Breast epithelium (tissue), 4 donors: ENCODE measurements around the gene WFDC13. TPM values are rescaled to one million over a fixed set of nuclear protein-coding genes. Genes with fewer than 3 reads are reported as not detected.

ENCODE experiments used
- DNase-seq, 2 donors: peaks; one replicate each; pipeline ENCODE4 v3.0.0-alpha.2; 2019; ENCODE audit warnings: low spot score in 2 of 2
- H3K27ac ChIP-seq, 2 donors: fragments of 200-600 bp; sonication (generic) in 1 of 2; one replicate each; pipeline ENCODE4 v1.5.1; 2016 to 2019; ENCODE audit warnings: mild to moderate bottlenecking in 1 of 2
- H3K27me3 ChIP-seq, 2 donors: fragments of 200-600 bp; sonication (generic) in 1 of 2; one replicate each; pipeline versions ENCODE4 v1.5.1 to v1.6.0; 2017 to 2019; ENCODE audit warnings: control low read depth in 1 of 2, mild to moderate bottlenecking in 1 of 2
- H3K36me3 ChIP-seq: fragments of 200-600 bp; one replicate; pipeline ENCODE4 v1.5.1; 2019
- H3K4me1 ChIP-seq, 2 donors: fragments of 200-600 bp; sonication (generic); one replicate each; pipeline ENCODE4 v1.5.1; 2016 to 2019; ENCODE audit warnings: control low read depth in 1 of 2
- H3K4me3 ChIP-seq, 3 donors: fragments of 200-600 bp; sonication (generic); 1 replicate in 2 of 3; 2 replicates in 1 of 3; pipeline ENCODE4 v1.5.1; 2016 to 2019; ENCODE audit warnings: mild to moderate bottlenecking in 3 of 3, moderate library complexity in 2 of 3
- H3K9me3 ChIP-seq, 2 donors: fragments of 200-600 bp; sonication (generic) in 1 of 2; one replicate each; pipeline ENCODE4 v1.5.1; 2016 to 2019; ENCODE audit warnings: control low read depth in 1 of 2
- POLR2A ChIP-seq: fragments of 450-650 bp; IDR thresholded peaks from one replicate; pipeline ENCODE4 v1.6.1; 2016; ENCODE audit warnings: antibody characterized with exemption, mild to moderate bottlenecking, moderate library complexity
- POLR2AphosphoS5 ChIP-seq, 3 donors: sonication (generic); formaldehyde crosslinking; IDR thresholded peaks; one replicate each; pipeline ENCODE4 v1.6.1; 2017; ENCODE audit warnings: antibody characterized with exemption in 3 of 3
- intact Hi-C: fragments of 100-400 bp; cut with DNase I; formaldehyde crosslinking; loops from one replicate; pipeline ENCODE4 v1.15.1; 2023; ENCODE audit warnings: low total_unique reads
- total RNA-seq, 3 donors: library from RNA; depleted of rRNA; stranded (reverse); fragments of >200 nt; gene quantifications; one replicate each; pipeline ENCODE4 v1.1.0, GENCODE V29; 2016
- TF ChIP-seq, protein P1 (sequence below), 3 donors: fragments of 450-650 bp; IDR thresholded peaks; one replicate each; pipeline ENCODE4 v1.5.1; 2016 to 2017; ENCODE audit warnings: antibody characterized with exemption in 3 of 3, mild to moderate bottlenecking in 3 of 3, moderate library complexity in 3 of 3

The WFDC13 gene
- total RNA-seq, 3 donors from 2014 or later: not detected

DNA sequence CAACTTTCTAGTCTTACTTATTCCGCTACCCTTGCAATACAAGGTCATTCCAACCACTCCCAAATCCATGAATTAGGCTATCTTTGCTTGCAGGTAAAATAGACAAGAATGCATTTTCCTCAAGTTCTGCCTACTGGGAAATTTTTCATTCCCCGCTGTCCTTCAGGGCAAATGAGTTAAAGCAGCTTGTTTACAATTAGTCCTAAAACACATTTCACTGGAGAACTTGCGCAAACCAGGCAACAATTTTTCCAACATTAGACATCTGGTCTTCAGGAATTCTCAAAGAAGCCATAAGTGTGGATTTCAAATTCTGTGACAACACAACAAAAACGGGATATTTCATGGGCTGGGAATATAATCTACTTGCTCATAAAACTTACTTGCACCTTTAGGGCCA lies 40.8 kb downstream of the WFDC13 start:
- H3K9me3 ChIP-seq: no peaks in the 10 kb centered on the region
- H3K27me3 ChIP-seq: no peaks in the 10 kb centered on the region
- no peak overlapping the region for H3K27ac ChIP-seq
- intact Hi-C loops: no loop called here
- TF ChIP-seq POLR2A: no peak
- TF ChIP-seq, protein P1, sequence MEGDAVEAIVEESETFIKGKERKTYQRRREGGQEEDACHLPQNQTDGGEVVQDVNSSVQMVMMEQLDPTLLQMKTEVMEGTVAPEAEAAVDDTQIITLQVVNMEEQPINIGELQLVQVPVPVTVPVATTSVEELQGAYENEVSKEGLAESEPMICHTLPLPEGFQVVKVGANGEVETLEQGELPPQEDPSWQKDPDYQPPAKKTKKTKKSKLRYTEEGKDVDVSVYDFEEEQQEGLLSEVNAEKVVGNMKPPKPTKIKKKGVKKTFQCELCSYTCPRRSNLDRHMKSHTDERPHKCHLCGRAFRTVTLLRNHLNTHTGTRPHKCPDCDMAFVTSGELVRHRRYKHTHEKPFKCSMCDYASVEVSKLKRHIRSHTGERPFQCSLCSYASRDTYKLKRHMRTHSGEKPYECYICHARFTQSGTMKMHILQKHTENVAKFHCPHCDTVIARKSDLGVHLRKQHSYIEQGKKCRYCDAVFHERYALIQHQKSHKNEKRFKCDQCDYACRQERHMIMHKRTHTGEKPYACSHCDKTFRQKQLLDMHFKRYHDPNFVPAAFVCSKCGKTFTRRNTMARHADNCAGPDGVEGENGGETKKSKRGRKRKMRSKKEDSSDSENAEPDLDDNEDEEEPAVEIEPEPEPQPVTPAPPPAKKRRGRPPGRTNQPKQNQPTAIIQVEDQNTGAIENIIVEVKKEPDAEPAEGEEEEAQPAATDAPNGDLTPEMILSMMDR (IDR thresholded peaks at IDR 0.05): no peak
- TF ChIP-seq POLR2AphosphoS5 (IDR thresholded peaks at IDR 0.05): no peak
- no peaks in the 10 kb centered on the region for H3K36me3 ChIP-seq
- no peak for DNase-seq
- no peak overlapping the region for H3K4me3 ChIP-seq
- no peaks in the 10 kb centered on the region for H3K4me1 ChIP-seq

DNA sequence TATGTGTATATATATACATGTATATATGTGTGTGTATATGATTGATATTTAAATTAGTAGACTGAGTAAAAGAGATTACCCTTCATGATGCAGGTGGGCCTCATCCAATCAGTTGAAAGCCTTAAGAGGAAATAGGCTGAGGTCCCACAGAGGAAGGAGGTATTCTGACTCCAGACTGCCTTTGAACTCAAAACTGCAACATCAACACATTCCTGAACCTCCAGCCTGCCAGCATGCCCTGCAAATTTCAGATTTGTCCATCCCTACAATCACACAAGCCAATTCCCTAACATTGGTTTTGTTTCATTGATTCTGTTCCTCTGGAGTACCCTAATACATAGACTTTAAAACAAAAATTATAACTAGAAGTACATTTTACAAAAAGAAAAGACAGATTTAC lies 43.2 kb downstream of the WFDC13 start:
- Histone ChIP-seq H3K36me3 (no peaks in the 10 kb centered on the region), H3K4me3 (no peak overlapping the region), H3K27ac (no peak overlapping the region), H3K9me3 (no peaks in the 10 kb centered on the region), H3K27me3 (no peaks in the 10 kb centered on the region), H3K4me1 (no peaks in the 10 kb centered on the region)
- no peak for DNase-seq
- intact Hi-C loops: no loop called here
- TF ChIP-seq POLR2AphosphoS5 (IDR thresholded peaks at IDR 0.05) (no peak), POLR2A (no peak)
- TF ChIP-seq, protein P1 (IDR thresholded peaks at IDR 0.05): no peak

GRCh38 chr20:45751721-45752120 lies 49.9 kb downstream of the WFDC13 start:
- Histone ChIP-seq H3K27ac (no peak overlapping the region), H3K27me3 (no peaks in the 10 kb centered on the region), H3K36me3 (no peaks in the 10 kb centered on the region), H3K4me1 (no peaks in the 10 kb centered on the region), H3K9me3 (no peaks in the 10 kb centered on the region), H3K4me3 (no peak overlapping the region)
- intact Hi-C loops: no loop called here
- no peak for DNase-seq
- TF ChIP-seq, protein P1 (IDR thresholded peaks at IDR 0.05): no peak
- TF ChIP-seq POLR2A (no peak), POLR2AphosphoS5 (IDR thresholded peaks at IDR 0.05) (no peak)

DNA sequence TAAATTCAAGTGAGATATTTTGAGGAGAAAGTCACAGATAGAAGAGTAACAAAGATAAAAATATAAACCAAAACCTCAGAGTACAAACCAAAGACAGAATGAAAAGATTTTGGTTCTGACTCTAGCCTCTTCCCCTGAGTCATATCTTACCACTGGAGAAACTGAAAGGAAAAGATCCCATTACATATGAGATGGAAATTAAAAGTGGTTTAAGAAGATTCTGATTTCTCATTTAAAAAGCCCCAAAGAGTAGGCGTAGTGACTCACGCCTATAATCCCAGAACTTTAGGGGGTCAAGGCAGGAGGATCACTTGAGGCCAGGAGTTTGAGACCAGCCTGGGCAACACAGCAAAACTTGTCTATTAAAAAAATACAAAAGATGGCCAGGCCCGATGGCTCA lies 50.9 kb downstream of the WFDC13 start:
- intact Hi-C loops: no loop called here
- TF ChIP-seq, protein P1 (IDR thresholded peaks at IDR 0.05): no peak
- no peak for TF ChIP-seq POLR2AphosphoS5 (IDR thresholded peaks at IDR 0.05)
- TF ChIP-seq POLR2A: no peak
- no peaks in the 10 kb centered on the region for H3K4me1 ChIP-seq
- H3K4me3 ChIP-seq: no peak overlapping the region
- no peak overlapping the region for H3K27ac ChIP-seq
- no peak for DNase-seq
- no peaks in the 10 kb centered on the region for H3K27me3 ChIP-seq
- H3K9me3 ChIP-seq: no peaks in the 10 kb centered on the region
- no peaks in the 10 kb centered on the region for H3K36me3 ChIP-seq

DNA sequence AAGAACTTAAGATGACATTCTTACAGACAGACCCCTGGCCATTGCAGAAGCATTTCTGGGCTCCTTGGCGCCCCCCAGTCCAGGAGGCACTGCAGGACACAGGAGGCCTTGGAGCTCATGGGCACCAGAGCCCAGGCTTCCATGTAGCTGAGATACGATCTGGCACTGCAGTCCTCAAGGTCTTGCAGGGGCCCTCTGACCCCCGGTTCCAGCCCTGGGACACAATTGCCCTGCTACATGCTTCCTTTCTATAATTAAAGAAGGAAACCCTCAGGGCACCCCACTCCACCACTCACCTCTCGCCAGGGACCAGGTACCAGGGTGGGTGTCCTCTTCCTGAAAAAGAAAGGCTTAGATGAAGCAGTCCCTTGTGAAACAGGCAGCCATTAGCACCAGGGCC lies 56.3 kb downstream of the WFDC13 start:
- Histone ChIP-seq H3K4me3 (no peak overlapping the region), H3K4me1 (no peaks in the 10 kb centered on the region), H3K27me3 (no peaks in the 10 kb centered on the region), H3K9me3 (no peaks in the 10 kb centered on the region), H3K36me3 (no peaks in the 10 kb centered on the region), H3K27ac (no peak overlapping the region)
- intact Hi-C loops: no loop called here
- no peak for DNase-seq
- no peak for TF ChIP-seq POLR2A
- TF ChIP-seq, protein P1 (IDR thresholded peaks at IDR 0.05): no peak
- no peak for TF ChIP-seq POLR2AphosphoS5 (IDR thresholded peaks at IDR 0.05)

Other genes with a start within 250 kb of the WFDC13 start
- 100 to 1,000 TPM in 1 of 3 donors, 10 to 100 TPM in 1, not detected in 1; 43.9 to 106 TPM for gene WFDC2, start 232.3 kb upstream of the WFDC13 start, total RNA-seq
- gene SPINT3, start 186.4 kb upstream of the WFDC13 start, total RNA-seq: not detected
- gene WFDC6, start 162.6 kb upstream of the WFDC13 start, total RNA-seq: not detected
- gene EPPIN, start 154.6 kb upstream of the WFDC13 start, total RNA-seq: not detected
- gene WFDC8, start 122.8 kb upstream of the WFDC13 start, total RNA-seq: not detected
- not detected for gene WFDC10A, start 72.3 kb upstream of the WFDC13 start, total RNA-seq
- not detected for gene WFDC9, start 70.8 kb upstream of the WFDC13 start, total RNA-seq
- gene WFDC11, start 31.8 kb upstream of the WFDC13 start, total RNA-seq: not detected
- gene WFDC10B, start 3.0 kb downstream of the WFDC13 start, total RNA-seq: not detected
- gene SPINT4, start 20.3 kb downstream of the WFDC13 start, total RNA-seq: not detected
- gene WFDC3, start 89.8 kb downstream of the WFDC13 start, total RNA-seq: under 1 TPM in 1 of 3 donors, not detected in 2; 0.73 TPM
- gene DNTTIP1, start 89.9 kb downstream of the WFDC13 start, total RNA-seq: 10 to 100 TPM; 20.8 to 33.8 (median 26.2) TPM
- 1 to 10 TPM in 2 of 3 donors, under 1 TPM in 1; 0.98 to 5.9 (median 1.2) TPM for gene UBE2C, start 110.6 kb downstream of the WFDC13 start, total RNA-seq
- gene TNNC2, start 125.3 kb downstream of the WFDC13 start, total RNA-seq: 1 to 10 TPM; 2.0 to 4.8 (median 2.6) TPM
- gene SNX21, start 131.8 kb downstream of the WFDC13 start, total RNA-seq: 100 to 1,000 TPM in 1 of 3 donors, 10 to 100 TPM in 2; 55.0 to 138 (median 66.9) TPM
- 10 to 100 TPM; 33.4 to 48.9 (median 37.3) TPM for gene ACOT8, start 155.4 kb downstream of the WFDC13 start, total RNA-seq
- gene ZSWIM3, start 155.6 kb downstream of the WFDC13 start, total RNA-seq: 1 to 10 TPM; 1.9 to 5.4 (median 4.9) TPM
- gene ZSWIM1, start 179.2 kb downstream of the WFDC13 start, total RNA-seq: 10 to 100 TPM in 1 of 3 donors, 1 to 10 TPM in 2; 6.9 to 11.4 (median 7.5) TPM
- gene SPATA25, start 185.6 kb downstream of the WFDC13 start, total RNA-seq: 1 to 10 TPM; 3.4 to 3.9 (median 3.7) TPM
- gene NEURL2, start 189.2 kb downstream of the WFDC13 start, total RNA-seq: 1 to 10 TPM; 7.5 to 9.7 (median 8.8) TPM
- 100 to 1,000 TPM in 1 of 3 donors, 10 to 100 TPM in 2; 42.0 to 136 (median 55.6) TPM for gene CTSA, start 189.3 kb downstream of the WFDC13 start, total RNA-seq
- gene PLTP, start 210.1 kb downstream of the WFDC13 start, total RNA-seq: 100 to 1,000 TPM in 1 of 3 donors, 10 to 100 TPM in 2; 78.3 to 405 (median 100.0) TPM
- gene PCIF1, start 232.6 kb downstream of the WFDC13 start, total RNA-seq: 10 to 100 TPM; 28.2 to 40.2 (median 30.8) TPM